ENCODE data around the gene HMGB3. TPM values are rescaled to one million over a fixed set of nuclear protein-coding genes. Genes with fewer than 3 reads are reported as not detected.

Gene HMGB3
- total and polyA plus RNA-seq, 2 experiments from 2014 or later: 140 to 633 TPM

- TF ChIP-seq, protein P1, sequence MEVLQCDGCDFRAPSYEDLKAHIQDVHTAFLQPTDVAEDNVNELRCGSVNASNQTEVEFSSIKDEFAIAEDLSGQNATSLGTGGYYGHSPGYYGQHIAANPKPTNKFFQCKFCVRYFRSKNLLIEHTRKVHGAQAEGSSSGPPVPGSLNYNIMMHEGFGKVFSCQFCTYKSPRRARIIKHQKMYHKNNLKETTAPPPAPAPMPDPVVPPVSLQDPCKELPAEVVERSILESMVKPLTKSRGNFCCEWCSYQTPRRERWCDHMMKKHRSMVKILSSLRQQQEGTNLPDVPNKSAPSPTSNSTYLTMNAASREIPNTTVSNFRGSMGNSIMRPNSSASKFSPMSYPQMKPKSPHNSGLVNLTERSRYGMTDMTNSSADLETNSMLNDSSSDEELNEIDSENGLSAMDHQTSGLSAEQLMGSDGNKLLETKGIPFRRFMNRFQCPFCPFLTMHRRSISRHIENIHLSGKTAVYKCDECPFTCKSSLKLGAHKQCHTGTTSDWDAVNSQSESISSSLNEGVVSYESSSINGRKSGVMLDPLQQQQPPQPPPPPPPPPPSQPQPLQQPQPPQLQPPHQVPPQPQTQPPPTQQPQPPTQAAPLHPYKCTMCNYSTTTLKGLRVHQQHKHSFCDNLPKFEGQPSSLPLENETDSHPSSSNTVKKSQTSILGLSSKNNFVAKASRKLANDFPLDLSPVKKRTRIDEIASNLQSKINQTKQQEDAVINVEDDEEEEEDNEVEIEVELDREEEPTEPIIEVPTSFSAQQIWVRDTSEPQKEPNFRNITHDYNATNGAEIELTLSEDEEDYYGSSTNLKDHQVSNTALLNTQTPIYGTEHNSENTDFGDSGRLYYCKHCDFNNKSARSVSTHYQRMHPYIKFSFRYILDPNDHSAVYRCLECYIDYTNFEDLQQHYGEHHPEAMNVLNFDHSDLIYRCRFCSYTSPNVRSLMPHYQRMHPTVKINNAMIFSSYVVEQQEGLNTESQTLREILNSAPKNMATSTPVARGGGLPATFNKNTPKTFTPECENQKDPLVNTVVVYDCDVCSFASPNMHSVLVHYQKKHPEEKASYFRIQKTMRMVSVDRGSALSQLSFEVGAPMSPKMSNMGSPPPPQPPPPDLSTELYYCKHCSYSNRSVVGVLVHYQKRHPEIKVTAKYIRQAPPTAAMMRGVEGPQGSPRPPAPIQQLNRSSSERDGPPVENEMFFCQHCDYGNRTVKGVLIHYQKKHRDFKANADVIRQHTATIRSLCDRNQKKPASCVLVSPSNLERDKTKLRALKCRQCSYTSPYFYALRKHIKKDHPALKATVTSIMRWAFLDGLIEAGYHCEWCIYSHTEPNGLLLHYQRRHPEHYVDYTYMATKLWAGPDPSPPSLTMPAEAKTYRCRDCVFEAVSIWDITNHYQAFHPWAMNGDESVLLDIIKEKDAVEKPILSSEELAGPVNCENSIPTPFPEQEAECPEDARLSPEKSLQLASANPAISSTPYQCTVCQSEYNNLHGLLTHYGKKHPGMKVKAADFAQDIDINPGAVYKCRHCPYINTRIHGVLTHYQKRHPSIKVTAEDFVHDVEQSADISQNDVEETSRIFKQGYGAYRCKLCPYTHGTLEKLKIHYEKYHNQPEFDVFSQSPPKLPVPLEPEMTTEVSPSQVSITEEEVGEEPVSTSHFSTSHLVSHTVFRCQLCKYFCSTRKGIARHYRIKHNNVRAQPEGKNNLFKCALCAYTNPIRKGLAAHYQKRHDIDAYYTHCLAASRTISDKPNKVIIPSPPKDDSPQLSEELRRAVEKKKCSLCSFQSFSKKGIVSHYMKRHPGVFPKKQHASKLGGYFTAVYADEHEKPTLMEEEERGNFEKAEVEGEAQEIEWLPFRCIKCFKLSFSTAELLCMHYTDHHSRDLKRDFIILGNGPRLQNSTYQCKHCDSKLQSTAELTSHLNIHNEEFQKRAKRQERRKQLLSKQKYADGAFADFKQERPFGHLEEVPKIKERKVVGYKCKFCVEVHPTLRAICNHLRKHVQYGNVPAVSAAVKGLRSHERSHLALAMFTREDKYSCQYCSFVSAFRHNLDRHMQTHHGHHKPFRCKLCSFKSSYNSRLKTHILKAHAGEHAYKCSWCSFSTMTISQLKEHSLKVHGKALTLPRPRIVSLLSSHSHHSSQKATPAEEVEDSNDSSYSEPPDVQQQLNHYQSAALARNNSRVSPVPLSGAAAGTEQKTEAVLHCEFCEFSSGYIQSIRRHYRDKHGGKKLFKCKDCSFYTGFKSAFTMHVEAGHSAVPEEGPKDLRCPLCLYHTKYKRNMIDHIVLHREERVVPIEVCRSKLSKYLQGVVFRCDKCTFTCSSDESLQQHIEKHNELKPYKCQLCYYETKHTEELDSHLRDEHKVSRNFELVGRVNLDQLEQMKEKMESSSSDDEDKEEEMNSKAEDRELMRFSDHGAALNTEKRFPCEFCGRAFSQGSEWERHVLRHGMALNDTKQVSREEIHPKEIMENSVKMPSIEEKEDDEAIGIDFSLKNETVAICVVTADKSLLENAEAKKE (CRISPR knock-in tag; IDR thresholded peaks at IDR 0.05): no peak
- TF ChIP-seq, protein P2, sequence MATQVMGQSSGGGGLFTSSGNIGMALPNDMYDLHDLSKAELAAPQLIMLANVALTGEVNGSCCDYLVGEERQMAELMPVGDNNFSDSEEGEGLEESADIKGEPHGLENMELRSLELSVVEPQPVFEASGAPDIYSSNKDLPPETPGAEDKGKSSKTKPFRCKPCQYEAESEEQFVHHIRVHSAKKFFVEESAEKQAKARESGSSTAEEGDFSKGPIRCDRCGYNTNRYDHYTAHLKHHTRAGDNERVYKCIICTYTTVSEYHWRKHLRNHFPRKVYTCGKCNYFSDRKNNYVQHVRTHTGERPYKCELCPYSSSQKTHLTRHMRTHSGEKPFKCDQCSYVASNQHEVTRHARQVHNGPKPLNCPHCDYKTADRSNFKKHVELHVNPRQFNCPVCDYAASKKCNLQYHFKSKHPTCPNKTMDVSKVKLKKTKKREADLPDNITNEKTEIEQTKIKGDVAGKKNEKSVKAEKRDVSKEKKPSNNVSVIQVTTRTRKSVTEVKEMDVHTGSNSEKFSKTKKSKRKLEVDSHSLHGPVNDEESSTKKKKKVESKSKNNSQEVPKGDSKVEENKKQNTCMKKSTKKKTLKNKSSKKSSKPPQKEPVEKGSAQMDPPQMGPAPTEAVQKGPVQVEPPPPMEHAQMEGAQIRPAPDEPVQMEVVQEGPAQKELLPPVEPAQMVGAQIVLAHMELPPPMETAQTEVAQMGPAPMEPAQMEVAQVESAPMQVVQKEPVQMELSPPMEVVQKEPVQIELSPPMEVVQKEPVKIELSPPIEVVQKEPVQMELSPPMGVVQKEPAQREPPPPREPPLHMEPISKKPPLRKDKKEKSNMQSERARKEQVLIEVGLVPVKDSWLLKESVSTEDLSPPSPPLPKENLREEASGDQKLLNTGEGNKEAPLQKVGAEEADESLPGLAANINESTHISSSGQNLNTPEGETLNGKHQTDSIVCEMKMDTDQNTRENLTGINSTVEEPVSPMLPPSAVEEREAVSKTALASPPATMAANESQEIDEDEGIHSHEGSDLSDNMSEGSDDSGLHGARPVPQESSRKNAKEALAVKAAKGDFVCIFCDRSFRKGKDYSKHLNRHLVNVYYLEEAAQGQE (IDR thresholded peaks at IDR 0.05; ENCODE audit: unreplicated experiment): no peak
- no peak for TF ChIP-seq ZNF331 (CRISPR knock-in tag; IDR thresholded peaks at IDR 0.05; ENCODE audit: low read depth)
These were observed 23.4 kb downstream of the HMGB3 start (continued) for GRCh38 chrX:151006410-151007109.

- H3K27ac Mint-ChIP-seq: no peak overlapping the region
- H3K27me3 ChIP-seq (ENCODE audit: insufficient read depth): no peaks in the 10 kb centered on the region
- H4K20me1 ChIP-seq (replicated peaks; ENCODE audit: insufficient read depth): no peaks in the 10 kb centered on the region
- H3K27ac ChIP-seq (ENCODE audit: low read depth): no peak overlapping the region
- no peak overlapping the region for H3K4me2 ChIP-seq
- no peak overlapping the region for H3K4me3 Mint-ChIP-seq
- no peaks in the 10 kb centered on the region for H3K27me3 Mint-ChIP-seq (ENCODE audit: insufficient read depth, low read depth, poor library complexity)
- no peak overlapping the region for H3K4me3 ChIP-seq
- ATAC-seq (no peak), DNase-seq (ENCODE audit: low spot score) (no peak)
- no peaks in the 10 kb centered on the region for H3K36me3 Mint-ChIP-seq (ENCODE audit: low read depth)
- no peaks in the 10 kb centered on the region for H3K36me3 ChIP-seq (ENCODE audit: insufficient read depth)
- H3K79me2 ChIP-seq (replicated peaks; ENCODE audit: insufficient read depth): no peaks in the 10 kb centered on the region
- no peaks in the 10 kb centered on the region for H3K4me1 Mint-ChIP-seq
- H3K4me1 ChIP-seq (ENCODE audit: insufficient read depth): no peaks in the 10 kb centered on the region
- H3K9me3 Mint-ChIP-seq: peaks cover 15% of the 10 kb centered on the region; the same call in 2 of the 3 replicates
- H2AFZ ChIP-seq: no peak overlapping the region
- H3K9me2 ChIP-seq (ENCODE audit: insufficient read depth): no peaks in the 10 kb centered on the region
- no peaks in the 10 kb centered on the region for H3F3A ChIP-seq (replicated peaks; ENCODE audit: low read depth)
- TF ChIP-seq, protein P1 (CRISPR knock-in tag; IDR thresholded peaks at IDR 0.05): no peak
These were observed 26.4 kb downstream of the HMGB3 start for GRCh38 chrX:151009582-151009981.

Data from GM23338 (cell line).